Stimulated activated CD4-positive, alpha-beta T cell treated with anti-CD3 and anti-CD28 coated beads, Interleukin-1b, Interleukin-23, amount 100 ng/mL, for 4 hours (primary cell): ENCODE measurements around the gene YIF1B.

Source experiments
- DNase-seq, 2 donors: peaks; one replicate each; pipeline ENCODE4 v3.0.0-alpha.2; 2020; ENCODE audit warnings: low read depth in 2 of 2

Gene YIF1B

DNA sequence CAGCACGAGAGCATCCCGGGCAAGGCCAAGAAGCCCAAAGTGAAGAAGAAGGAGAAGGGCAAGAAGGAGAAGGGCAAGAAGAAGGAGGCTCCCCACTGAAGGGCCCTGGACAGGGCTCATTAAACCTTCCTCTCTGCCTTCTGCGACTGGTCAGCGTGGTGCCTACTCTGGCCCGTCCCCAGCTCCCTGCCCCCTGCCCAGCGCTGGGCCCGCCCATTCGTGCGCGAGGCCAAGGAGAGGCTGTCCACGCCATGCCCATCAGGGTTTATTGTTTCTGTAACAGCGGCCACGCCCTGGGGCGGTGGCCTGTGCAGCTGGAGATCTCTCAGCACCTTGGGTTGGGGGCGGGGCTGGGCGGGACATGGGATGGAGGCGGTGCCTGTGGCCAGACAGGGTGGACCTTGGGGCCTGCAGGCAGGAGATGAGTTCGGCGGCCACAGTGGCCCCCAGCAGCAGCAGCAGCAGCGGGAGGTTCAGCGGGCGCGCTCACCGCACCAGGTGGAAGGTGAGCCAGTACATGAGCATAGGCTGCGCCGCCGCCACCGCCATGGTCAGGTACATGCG lies 10.8 kb downstream of the YIF1B start:
- DNase-seq = no peak

DNA sequence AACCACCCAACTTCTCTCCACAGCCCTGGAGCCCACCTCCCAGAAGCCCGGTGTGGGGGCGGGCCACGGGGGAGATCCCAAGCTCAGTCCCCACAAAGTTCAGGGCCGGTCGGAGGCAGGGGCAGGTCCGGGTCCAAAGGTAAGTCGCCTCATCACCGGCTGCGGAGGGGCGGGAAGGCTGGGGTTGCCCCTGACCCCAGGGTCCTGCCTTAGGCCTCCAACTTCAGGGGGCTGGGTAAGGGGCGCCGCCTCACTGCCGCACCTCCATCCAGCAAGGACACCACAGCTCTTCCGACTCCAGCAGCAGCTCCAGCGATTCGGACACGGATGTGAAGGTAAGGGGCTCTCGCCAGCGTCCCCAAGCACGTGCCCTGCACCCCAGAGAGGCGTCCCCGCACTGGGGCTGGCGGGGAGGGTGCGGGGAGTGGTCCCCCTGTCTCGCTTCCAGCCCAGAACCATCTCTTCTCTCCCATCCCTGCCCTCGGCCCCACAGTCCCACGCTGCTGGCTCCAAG lies 11.3 kb downstream of the YIF1B start:
- no peak for DNase-seq

DNA sequence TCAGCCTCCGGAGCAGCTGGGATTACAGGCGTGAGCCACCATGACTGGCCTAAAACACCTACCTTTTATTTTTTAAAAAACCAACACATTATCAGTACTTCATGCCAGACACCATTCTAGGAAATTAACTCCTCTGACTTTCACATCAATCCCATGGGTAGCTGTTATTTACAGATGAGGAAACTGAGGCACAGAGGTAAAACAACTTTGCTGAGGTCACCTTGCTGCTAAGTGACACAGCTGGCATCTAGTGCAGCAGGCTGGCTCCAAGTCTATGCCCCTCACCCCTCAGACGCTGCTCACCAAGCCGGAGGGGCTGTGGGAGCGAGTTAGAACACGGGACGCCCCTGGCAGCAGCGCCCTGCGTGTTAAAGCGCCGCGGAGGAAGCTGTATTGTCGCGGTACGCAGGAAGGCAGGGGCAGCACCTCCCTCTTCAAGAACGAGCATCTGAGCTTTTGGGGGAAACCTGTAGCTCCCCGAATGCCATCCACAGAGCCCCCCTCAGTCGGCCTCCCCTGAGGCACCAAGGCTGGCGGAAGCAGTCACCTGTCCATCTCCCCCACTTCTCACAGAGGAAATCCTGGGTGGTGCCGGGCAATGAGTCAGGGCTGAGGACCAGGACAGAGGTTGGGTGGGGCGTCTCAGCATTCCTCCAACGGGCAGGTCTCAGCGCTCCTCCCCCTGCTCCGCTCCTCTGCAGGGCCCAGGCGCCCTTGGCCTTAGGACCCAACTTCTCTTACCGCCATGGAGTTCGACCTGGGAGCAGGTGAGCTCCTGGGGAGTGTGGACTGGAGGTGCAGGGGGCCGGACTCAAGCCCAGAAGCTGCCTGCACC lies 12.0 kb downstream of the YIF1B start, which contains the start of gene C19orf33:
TSS of gene C19orf33 (plus strand) at position 735 of the 835 bp plus-strand sequence. CDS start at position 746, 11 bp downstream.
- no peak for DNase-seq

DNA sequence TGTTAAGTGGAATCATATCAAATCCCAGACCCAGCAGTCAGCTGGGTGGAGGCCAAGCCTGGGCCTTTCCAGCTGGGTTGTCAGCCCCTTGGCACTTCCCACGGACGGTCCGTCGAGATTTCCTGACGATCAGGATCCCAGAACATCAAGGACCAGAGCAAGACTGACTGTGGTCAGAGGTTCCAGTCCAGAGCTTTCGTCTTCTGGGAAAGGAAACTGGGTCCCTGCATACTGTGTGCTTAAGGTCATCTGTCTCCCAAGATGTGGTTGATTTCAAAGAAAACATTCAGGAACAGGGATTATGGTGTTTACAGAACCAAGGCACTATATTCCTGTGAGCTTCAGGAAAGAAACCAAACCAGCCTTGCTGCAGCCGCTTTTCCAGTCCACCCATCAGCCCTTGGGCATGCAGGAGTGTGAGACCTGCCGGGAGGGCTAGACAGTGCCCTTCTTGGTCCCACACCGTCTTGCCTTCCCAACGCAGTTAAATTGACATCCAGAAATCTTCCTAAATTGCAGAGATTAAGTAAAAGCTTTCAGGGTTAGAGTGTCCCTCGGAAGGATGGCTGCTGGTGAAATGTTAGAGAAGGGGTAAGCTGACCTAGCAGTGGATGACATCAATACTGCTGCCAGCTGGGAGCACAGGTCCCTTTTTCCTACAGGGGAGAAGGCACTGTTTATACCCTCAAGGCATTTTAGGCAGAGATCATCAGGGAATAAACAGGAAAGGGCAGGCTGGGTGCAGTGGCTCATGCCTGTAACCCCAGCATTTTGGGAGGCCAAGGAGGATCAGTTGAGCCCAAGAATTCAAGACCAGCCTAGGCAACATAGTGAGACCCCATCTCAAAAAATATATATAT lies 16.7 kb downstream of the YIF1B start:
- no peak for DNase-seq

DNA sequence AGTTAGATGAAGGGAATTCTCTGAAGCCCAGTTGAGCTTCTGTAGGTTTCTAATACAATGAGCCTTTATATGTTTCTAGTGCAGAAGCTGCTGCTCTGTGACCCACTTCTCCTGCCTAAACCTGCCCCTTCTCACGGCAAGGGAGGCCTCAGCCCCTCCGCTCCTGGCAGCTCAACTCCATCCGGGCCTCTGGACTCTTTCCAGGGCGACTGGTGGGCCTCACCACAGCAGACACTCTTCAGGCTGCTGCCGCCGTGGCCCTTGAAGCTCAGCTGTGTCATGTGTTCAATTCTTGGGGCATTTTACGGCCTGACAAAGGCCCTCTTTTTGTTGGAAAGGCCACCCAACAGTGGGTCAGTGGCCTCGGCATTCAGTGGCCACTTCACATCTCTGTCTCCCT lies 21.7 kb downstream of the YIF1B start:
- DNase-seq = no peak

DNA sequence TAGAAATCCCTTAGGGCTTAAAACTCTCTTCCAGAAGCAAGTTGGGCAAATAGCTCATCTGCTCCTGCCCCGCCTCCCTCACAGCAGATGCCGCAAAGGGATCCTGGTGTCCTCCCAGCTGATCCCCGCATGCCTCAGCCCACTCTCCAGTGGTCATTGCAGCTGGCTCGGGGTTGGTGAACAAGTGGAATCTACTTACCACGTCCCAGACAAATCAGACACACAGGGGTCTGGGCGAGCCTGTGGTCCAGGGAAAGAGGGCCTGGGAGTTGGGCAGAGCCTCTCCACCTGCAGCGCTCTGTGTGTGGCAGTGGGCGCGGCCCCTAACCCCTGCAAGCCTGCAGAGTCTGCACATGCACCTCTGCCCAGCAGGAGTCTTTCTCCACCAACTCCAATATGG lies 22.5 kb downstream of the YIF1B start:
- no peak for DNase-seq

DNA sequence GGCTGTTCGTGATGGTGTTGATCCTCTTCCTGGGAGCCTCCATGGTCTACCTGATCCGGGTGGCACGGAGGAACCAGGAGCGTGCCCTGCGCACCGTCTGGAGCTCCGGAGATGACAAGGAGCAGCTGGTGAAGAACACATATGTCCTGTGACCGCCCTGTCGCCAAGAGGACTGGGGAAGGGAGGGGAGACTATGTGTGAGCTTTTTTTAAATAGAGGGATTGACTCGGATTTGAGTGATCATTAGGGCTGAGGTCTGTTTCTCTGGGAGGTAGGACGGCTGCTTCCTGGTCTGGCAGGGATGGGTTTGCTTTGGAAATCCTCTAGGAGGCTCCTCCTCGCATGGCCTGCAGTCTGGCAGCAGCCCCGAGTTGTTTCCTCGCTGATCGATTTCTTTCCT lies 23.9 kb downstream of the YIF1B start:
- DNase-seq = no peak

DNA sequence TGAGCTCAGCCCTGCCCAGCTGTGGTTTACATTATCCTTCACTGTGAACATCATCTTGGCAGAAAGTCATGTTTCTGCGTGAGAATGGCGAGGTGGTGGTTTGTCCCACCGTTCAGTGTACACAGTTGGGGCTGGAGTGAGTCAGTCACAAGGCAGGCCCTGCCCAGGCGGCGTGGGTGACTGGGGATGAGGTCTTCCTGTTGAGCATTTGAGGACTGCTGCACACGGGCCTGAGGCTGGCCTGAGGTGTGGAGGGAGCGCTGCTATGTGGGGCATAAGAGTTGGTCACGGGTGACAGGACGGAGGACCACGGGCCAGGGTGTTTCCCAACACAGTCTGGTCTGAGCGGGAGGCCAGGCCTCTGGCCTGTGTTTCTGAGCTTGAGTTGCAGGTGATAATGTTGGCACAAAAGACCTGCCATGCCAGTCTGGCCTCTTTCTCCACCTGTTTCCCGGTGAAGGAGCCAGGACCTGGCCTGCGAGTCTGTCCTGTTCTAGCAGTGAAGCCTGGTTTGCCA lies 25.1 kb downstream of the YIF1B start:
- no peak for DNase-seq

DNA sequence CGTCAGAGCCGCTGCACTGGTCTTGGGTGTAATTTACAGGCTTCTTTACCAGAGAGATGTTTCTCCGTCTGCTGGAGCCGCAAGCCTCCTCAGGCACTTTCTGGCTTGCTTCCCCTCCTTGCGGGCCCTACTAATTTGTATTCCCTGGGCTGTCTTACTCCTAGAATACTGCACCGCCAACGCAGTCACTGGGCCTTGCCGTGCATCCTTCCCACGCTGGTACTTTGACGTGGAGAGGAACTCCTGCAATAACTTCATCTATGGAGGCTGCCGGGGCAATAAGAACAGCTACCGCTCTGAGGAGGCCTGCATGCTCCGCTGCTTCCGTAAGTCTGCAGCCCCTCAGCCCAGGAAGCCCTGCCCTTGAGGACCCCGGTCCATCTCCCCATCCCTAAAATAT lies 25.8 kb downstream of the YIF1B start:
- DNase-seq = no peak

DNA sequence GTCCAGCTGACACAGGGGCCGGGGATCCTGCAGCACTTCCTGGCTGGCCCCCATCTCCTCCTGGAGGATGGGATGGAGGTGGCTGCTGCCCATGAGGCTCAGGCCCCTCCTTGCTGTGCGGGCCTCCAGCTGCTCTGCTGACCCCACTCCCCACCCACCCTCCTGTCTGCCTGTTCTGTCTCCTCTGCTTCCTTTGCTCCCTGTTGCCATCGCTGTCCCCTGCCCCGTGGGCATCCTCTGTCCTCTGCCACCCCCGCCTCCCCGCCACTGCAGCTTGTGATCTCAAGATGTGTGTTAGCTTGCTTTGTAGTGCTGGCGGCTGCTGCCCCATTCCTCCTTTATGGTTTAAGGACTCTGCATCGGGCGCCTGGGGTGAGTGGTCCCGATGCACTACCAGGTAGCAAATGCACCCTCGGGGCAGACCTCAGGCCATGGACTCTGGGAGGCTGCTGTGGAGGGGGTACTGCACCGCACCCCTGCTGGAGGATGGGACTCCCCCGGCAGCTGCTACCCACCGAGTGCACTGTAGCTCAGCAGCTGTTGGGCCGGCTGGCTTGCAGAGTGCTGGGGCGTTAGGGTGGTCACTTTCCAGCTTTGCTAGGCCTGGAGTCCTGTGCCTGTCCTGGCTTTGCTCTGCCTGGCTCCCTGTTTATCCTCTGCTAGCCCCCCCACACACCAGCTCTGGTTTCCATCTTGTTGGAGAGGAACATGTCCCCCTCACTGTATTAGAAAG lies 27.5 kb downstream of the YIF1B start:
- no peak for DNase-seq

DNA sequence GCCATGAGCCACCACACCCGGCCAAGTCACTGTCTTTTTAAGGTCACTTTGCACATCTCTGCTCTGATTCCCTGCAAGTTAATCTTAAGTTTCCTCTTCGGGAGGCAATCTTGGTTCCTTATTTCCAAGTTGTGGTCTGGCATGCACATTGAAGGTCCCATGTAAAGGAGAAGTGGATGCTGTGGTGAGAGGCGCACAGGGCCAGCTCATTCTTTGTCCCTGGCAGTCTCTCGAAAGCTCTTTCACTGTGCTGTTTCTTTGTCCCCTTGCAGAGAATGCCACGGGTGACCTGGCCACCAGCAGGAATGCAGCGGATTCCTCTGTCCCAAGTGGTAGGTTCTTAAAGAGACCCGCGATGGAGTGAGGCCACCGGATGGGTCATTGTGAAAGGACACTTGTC lies 28.1 kb downstream of the YIF1B start:
- DNase-seq = no peak

DNA sequence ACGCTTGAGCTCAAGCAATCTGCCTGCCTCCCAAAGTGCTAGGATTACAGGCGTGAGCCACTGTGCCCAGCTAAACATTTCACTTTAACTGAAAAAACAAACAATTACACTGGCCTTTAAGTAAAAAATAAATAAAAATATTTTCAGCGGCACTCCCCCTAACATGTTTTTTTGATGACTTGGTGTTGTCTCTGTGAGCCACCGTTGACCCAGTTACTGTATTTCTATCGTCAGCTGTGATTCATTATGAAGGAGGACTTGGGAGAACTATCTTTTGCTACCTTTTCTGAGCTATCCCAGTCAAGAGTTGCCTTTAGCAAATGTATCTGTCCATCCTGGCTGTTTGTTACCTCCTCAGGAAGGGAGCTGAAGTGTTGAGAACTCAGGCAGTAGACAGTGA lies 30.2 kb downstream of the YIF1B start:
- no peak for DNase-seq

DNA sequence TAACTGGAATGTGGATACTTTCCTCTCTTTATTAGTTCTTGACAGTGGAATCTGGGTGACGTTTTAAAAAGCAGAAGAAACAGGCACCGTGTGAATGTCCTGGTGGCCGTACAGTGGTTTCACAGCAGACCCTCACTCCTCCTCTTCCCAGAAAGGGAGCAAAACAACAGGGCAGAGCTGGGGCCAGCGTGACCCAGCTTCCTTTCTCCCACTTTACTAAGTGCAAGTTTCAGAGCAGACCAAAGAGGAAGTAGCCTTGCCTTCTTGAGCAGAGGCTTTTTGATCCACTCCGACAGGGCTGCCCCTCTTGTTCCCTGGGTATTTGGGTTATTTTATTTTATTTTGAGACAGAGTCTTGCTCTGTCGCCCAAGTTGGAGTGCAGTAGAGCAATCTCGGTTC lies 31.3 kb downstream of the YIF1B start:
- DNase-seq = no peak

DNA sequence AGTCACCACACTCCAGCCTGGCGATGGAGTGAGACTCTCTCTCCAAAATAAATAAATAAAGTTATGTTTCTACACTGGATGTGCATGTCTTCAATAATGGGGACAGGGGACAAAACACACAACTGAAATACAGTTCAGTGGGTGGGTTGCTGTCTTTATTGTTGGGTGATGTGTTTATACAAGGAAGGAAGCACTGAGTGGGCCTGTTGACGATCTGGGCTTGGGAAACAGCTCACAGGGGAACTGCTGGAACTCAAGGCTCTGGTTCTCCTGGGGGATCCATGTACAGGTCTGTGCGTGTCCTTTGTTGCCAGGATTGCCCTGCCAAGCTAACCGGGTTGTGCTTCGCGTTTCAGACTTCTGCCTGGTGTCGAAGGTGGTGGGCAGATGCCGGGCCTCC lies 32.5 kb downstream of the YIF1B start:
- DNase-seq = no peak

DNA sequence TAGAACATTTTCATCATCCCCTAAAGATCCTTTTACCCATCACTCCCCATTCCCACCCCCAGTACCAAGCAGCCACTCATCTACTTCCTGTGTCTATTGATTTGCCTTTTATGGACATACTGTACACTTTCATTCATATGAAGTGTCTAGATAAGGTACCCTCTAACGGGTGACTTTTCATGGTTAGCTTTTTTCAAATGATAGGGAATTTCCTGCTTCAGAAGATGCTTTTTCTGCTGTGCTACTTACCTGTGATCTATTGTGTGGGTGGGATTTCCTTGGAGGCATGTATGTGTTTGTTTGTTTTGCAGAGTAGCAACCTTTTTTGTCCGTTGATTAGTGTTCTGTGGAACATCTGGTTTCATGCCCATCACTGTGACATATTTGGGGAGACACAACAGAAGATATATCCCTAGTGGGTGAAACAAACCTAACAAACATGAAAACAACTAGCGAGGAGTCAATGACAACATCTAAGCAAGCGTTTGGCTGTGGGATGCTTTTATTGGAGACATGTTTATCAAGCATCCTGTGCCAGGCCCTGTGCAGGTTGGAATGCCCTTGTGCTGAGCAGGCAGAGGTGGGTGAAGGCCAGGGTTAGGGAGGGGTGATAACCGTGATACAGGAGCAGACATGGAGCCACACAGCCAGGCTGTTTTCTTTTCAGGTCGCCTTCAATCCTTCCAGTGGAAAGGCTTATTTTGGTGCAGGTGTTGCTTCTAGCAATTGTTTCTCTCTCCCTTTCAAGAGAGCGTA lies 33.8 kb downstream of the YIF1B start:
- no peak for DNase-seq

DNA sequence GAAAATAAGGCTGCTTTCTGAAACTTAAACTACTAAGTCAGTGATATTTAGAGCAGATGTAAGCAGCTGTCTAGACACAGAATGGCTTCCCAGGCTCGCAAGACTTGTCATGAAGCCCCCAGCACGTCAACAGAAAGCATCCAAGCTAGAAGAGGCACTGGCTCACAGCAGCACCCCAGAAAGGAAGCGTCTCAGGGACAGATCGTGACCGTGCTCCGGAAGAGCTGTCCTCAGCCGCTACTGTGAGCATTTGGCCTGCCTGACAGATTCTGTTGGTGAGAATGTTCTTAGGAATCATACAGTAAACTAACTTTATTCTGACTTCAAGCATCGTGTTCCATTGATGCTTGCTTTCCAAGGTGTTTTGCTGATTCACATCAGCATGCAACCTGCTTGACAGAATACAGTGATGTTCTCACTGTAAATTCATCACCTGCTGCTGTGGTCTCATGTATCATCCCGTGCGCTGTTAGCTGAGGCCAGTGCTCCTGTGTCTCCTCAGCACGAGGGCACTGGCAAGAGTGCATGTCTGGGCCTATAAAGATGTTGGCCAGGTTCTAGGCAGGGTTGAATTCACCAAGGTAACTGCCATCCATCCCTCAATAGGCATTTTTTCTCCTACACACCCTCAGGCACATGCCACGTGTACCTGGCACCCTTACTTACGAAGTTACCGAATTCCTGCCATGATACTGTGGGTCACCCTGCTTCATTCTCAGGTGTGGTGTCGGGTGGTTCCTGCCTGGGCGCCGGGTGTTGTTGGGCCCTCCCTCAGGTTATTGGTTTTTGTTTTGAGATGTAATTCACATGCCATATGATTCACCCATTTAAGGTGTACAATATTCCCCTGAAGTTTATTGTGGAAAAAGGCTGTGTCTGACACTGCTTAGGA lies 35.5 kb downstream of the YIF1B start:
- no peak for DNase-seq

DNA sequence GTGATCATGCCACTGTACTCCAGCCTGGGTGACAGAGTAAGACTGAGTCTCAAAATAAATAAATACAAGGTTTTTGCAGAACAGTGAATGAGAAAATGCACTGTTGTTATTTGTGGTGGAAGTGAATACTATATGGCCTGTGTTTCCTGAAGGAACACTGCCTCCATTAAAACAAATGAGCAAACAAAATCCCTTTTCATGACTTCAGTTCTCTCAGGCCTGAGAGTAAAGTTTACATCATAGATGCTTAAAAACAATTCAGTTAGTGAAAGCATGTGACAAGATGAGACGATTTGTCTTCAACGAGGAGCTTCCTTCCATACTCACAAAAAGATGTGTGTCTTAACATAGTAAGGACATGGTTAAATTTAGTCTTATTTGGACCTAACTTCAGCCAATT lies 37.0 kb downstream of the YIF1B start:
- DNase-seq = no peak

DNA sequence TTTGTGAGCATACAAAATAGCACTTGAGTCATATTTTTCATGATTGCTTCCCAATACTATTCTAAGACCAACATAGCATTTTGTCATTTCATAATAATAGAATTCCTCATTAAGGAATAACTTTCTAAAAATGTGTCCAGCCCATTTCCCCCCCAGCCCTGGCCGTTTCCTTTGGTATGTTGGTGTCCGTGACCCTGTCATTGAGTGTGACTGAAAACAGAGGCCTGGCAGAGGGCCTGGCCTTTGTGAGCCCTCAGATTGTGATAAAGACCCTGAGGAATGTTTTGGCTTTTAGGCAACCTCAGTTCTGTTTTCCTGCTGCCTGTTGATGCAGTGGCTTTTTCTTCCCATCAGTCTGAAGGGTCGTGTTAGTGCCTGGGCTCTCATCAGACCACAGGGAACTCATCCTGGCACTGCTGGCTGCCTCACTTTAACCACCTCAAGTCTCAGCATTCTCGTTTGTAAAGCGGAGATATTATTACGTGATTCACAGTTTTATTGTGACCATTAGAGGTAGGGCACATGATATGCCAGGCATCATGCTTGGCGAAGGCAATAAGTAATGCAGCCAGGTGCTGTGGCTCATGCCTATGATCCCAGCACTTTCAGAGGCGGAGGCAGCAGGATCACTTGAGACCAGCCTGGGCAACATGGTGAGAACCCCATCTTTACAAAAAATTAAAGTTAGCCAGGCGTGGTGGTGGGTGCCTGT lies 37.6 kb downstream of the YIF1B start:
- DNase-seq = no peak

DNA sequence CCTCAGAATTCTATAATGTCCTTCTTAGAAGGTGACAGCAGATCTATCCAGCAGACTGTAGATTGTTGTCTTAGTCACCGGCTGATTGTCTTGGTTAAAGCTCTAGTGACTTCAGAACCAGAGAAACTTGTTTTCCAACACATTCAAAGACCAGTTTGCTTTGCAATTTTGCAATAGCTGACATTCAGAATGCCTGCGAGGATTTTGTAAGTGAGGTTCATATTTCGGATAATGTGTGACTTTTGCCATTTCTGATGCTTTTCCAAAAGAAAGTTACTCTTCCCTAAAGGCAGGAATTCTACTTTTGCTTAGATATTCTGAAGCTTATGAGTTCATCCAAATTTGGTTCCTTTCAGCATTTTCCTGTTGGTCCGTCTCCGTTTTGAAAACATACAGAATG lies 38.2 kb downstream of the YIF1B start:
- DNase-seq = no peak
